GM19023 (cell line): ENCODE measurements around the gene FCGR3B.
A peak's percentile ranks its signal among the peaks of the same experiment; 100 is the strongest.
"Not testable (repeated sequence)": the region's sequence is repeated elsewhere in the genome, so short reads cannot be mapped to it uniquely, and the experiment has no call there.

Source experiments
- ATAC-seq: cut with Tn5 transposase; IDR thresholded peaks from one replicate; pipeline ENCODE4 v1.9.1; 2021; ENCODE audit warnings: mild to moderate bottlenecking, moderate library complexity; ENCODE audit not compliant: unreplicated experiment

FCGR3B gene

DNA sequence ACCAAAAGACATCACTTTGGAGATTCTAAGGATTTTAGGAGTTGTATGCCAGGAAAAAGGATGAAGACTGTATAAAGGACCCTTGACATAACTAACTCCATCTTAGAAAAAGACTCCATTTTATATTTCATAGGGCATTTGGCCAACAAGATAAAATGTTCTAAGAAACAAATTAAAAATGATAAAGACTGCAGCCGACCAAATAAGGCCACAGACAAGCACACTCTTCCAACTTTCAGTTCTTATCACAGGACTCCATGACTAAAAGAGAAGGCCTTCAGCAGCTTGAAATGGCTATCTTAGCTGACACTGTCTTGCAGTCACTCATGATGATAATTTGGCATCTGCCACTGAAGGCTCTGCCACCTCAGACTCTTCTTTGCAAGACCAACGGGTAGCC, 8.2 kb upstream of the FCGR3B start:
- not testable (repeated sequence) for ATAC-seq

DNA sequence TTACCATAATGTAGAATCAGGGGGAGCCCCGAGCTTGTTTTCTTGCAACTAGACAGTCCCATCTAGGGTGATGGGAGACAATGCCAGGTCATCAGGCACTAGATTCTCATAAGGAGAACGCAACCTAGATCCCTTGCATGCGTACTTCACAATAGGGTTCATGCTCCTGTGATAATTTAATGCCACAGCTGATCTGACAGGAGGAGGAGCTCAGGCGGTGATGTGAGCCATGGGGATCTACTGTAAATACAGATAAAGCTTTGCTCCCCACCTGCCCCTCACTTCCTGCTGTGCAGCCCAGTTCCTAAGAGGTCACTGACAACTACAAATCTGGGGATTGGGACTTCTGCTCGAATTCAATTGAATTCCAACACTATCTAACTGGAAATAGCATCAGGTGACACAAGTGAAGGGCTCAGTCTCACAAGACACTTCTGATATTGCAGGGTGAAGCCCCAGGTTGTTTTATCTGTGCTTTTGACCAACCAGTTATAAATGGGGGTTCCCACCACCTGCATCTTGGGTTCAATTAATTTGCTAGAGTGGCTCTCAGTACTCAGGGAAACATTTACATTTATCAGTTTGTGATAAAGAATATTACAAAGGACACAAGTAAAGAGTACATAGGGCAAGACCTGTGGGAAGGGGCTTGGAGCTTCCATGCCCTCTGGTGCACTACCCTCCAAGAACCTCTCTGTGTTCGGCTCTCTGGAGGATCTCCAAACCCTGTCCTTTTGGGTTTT, 7.4 kb upstream of the FCGR3B start:
- not testable (repeated sequence) for ATAC-seq

GRCh38 chr1:161636976-161637375, 6.0 kb upstream of the FCGR3B start:
- ATAC-seq, result not testable (repeated sequence)

DNA sequence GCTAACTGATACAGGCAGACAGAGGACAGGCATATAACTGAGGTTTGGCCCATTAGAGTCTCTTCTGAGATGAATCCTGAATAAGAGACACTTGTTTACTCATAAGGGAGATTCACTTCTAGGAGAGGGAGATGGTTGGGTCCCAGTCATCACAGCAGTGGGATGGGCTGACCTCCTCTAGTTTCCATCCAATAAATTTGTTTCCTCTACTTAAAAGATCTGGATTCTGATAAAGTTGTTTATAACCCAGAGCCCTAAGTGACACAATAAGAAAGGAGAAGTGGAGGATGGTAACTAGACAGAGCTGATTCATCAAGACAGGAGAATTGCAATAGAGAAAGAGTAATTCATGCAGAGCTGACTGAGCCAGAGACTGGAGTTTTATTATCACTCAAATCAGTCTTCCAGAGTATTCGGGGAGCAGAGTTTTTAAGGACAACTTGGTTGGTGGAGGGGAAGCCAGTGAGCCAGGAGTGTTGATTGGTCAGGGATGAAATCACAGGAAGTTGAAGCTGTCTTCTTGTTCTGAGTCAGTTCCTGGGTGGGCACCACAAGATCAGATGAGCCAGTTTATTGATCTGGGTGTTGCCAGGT, 5.3 kb upstream of the FCGR3B start:
- not testable (repeated sequence) for ATAC-seq

- not testable (repeated sequence) for ATAC-seq
Measured at GRCh38 chr1:161634993-161635392, 4.0 kb upstream of the FCGR3B start.

- ATAC-seq, result not testable (repeated sequence)
Measured at GRCh38 chr1:161630128-161630742, 741 bp downstream of the FCGR3B start.

GRCh38 chr1:161626445-161627146, 4.4 kb downstream of the FCGR3B start:
- not testable (repeated sequence) for ATAC-seq

DNA sequence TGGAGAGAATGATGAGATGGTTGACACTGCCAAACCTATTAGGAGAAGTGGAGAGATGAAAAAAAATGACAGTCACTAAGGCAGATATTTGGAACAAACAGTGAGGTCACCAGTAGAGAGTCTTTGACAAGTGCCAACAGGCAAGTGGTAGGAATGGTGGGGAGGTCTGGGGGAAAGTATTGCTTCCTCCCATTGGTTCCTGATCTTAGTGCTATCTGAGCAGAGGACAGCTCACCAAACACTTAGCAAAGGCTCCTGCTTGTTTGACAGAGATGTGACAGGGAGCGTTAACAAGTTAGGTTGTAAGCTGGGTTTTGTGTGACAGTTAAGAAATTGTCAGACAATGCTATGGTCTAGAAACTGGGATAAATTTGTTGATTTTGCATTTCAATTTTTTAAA, 6.4 kb downstream of the FCGR3B start:
- not testable (repeated sequence) for ATAC-seq

DNA sequence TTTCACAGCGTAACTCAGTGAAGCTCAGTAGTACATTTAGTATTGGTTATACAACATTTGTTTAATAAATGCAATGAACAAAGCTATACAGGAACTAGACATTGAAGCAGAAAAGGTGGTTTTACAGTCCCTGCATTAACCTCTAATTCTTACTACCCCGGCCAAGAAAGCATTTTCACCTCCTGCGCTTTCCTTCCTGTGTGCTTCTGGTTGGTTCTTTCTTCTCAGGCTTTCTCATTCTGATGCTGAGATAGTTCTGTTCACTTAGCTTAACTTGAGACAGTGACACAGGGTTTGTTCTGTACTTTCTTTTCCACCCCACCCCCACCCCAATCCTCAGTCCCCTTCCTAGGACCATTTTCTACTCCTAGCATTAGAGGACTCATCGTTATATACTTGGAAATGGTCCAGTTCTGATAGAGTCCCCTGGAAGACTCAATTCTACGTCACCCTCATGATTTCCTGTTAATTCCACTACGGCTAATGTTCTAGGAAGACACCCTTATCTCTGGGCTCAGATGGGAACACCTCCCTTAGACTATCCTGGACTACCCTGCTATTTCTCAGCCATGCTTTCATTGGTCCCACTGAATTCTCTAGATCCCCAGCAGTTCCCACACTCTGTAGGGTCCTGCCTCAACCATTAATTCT, 7.5 kb downstream of the FCGR3B start:
- not testable (repeated sequence) for ATAC-seq

DNA sequence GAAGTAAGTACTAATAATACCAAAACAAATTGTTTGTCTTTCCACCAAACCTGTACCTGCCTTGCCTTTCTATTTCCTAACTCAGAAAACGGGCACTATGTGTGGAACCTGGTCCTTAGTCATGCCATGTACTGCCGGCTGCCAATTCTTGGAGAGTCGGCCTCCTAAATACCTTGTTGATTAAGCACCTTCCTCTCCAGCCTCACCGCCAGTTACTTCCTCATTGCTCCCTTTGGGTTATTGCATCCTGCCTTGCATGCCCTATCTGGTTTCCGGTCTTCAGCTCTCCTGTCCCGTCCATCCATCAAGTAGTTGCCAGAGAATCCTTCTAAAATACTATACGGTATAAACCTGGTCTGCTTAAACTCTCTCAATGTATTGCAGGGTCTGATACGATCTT, 8.9 kb downstream of the FCGR3B start:
- ATAC-seq, result not testable (repeated sequence)

GRCh38 chr1:161621181-161622000, 9.6 kb downstream of the FCGR3B start:
- not testable (repeated sequence) for ATAC-seq

DNA sequence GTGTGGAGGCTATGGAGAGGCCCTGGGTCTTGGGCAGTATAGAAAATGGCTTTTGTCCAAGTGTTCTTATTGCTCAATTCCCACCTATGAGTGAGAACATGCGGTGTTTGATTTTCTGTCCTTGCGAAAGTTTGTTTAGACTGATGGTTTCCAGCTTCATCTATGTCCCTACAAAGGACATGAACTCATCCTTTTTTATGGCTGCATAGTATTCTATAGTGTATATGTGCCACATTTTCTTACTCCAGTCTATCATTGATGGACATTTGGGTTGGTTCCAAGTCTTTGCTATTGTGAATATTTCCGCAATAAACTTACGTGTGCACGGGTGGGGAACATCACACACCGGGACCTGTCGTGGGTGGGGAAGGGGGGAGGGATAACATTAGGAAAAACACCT, 10.6 kb downstream of the FCGR3B start:
- not testable (repeated sequence) for ATAC-seq

DNA sequence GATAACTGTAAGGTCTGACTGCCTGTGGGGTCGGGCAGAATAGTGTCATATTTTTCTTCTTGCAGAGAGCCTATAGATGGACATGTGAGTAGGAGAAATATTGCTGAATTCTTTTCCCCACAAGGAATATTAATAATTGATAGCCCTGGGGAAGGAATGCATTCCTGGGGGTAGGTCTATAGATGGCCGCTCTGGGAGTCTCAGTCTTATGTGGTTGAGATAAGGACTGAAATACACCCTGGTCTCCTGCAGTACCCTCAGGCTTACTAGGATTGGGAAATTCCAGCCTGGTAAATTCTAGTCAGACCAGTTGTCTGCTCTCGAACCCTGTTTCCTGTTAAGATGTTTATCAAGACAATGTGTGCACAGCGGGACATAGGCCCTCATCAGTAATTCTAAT, 12.5 kb downstream of the FCGR3B start:
- ATAC-seq, result not testable (repeated sequence)

- ATAC-seq, result not testable (repeated sequence)
Measured at GRCh38 chr1:161616417-161616816, 14.6 kb downstream of the FCGR3B start.

- ATAC-seq, result not testable (repeated sequence)
Measured at GRCh38 chr1:161613142-161613514, 17.8 kb downstream of the FCGR3B start.

GRCh38 chr1:161612322-161613141, 18.4 kb downstream of the FCGR3B start:
- peak; percentile 89 for ATAC-seq

- ATAC-seq, result not testable (repeated sequence)
Measured at GRCh38 chr1:161611866-161612321, 19.1 kb downstream of the FCGR3B start.

DNA sequence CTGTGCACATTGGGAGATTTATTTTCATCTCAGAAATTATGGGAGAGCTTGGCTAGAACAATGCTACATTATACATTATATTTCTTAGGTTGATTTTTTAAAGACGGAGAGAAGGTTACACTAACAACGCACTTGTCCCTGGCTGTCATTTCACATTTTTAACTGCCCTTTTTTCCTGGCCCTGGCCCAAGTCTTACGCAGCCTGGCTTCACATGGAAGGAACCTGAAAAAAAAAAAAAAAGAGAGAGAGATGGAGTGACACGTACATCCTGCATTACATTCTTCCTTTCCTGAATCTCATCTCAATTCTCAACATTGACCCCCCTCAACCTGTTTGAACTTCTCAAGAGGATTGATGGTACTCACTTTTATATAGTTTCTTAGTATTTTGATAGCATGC, 20.8 kb downstream of the FCGR3B start:
- not testable (repeated sequence) for ATAC-seq
